H1 (cell line): ENCODE measurements around the gene VSTM4. TPM values are rescaled to one million over a fixed set of nuclear protein-coding genes. Genes with fewer than 3 reads are reported as not detected.

Source experiments
- CTCF ChIA-PET: fragments of 300-600 bp; sonication (Branson Sonifier 250); formaldehyde crosslinking; loops from one replicate; lab custom pipeline; 2021; ENCODE audit not compliant: partially characterized antibody; lab: Charles Lee
- POLR2A ChIA-PET: fragments of 300-600 bp; sonication (Branson Sonifier 250); formaldehyde crosslinking; loops from one replicate; lab custom pipeline; 2021; ENCODE audit warnings: inconsistent platforms; ENCODE audit not compliant: partially characterized antibody; lab: Charles Lee
- DNase-seq, 2 experiments: peaks; one replicate each; pipeline versions ENCODE4 v3.0.0 to v3.0.0-alpha.2; 2010 to 2022; ENCODE audit warnings: low spot score in 2 of 2, low read depth in 1 of 2, mixed read lengths in 1 of 2
- FAIRE-seq: peaks from 2 replicates; lab custom pipeline; 2011; peaks lifted over from hg19 to GRCh38; lab: Jason Lieb, UNC
- H2AFZ ChIP-seq: 2 replicates; pipeline ENCODE4 v1.8.1; 2012; ENCODE audit warnings: low read length, inconsistent platforms
- H2AK5ac ChIP-seq: 2 replicates; pipeline ENCODE4 v1.6.1; 2013; ENCODE audit warnings: low read depth, low read length
- H2BK120ac ChIP-seq: replicated peaks from 2 replicates; pipeline ENCODE3; 2013; ENCODE audit warnings: low read depth, low read length, inconsistent platforms
- H2BK12ac ChIP-seq: 2 replicates; pipeline ENCODE4 v1.6.1; 2013; ENCODE audit warnings: low read depth, low read length
- H2BK15ac ChIP-seq: 2 replicates; pipeline ENCODE4 v1.6.1; 2013; ENCODE audit warnings: low read length
- H2BK20ac ChIP-seq: 2 replicates; pipeline ENCODE4 v1.6.1; 2013; ENCODE audit warnings: low read length
- H2BK5ac ChIP-seq: 2 replicates; pipeline ENCODE4 v1.6.1; 2013; ENCODE audit warnings: low read depth, low read length
- H3K14ac ChIP-seq: 2 replicates; pipeline ENCODE4 v1.6.1; 2013; ENCODE audit warnings: inconsistent platforms; ENCODE audit not compliant: insufficient read length
- H3K18ac ChIP-seq: 2 replicates; pipeline ENCODE4 v1.6.1; 2013; ENCODE audit warnings: low read length; ENCODE audit errors: extremely low read depth
- H3K23ac ChIP-seq: 2 replicates; pipeline ENCODE4 v1.6.1; 2013; ENCODE audit warnings: inconsistent platforms; ENCODE audit not compliant: insufficient read length
- H3K23me2 ChIP-seq: 2 replicates; pipeline ENCODE4 v1.6.1; 2013; ENCODE audit warnings: low read depth, low read length
- H3K27ac ChIP-seq: 2 replicates; pipeline ENCODE4 v1.6.1; 2011; ENCODE audit warnings: low read depth, low read length, inconsistent platforms
- H3K27me3 ChIP-seq, 4 experiments: replicated peaks in 1 of 4; 1 replicate in 1 of 4; 2 replicates in 3 of 4; pipeline versions ENCODE4 v1.6.1 to v1.8.1; 2011 to 2013; ENCODE audit warnings: low read length in 3 of 4, mild to moderate bottlenecking in 3 of 4, inconsistent platforms in 2 of 4, mixed read lengths in 2 of 4, moderate library complexity in 1 of 4; ENCODE audit not compliant: control insufficient read depth in 3 of 4, insufficient read depth in 3 of 4; ENCODE audit errors: extremely low read depth in 1 of 4
- H3K36me3 ChIP-seq, 4 experiments: 2 replicates each; pipeline versions ENCODE4 v1.6.1 to v1.8.1; 2011 to 2013; ENCODE audit warnings: mild to moderate bottlenecking in 4 of 4, low read length in 3 of 4, moderate library complexity in 2 of 4, control low read depth in 1 of 4, inconsistent platforms in 1 of 4; ENCODE audit not compliant: insufficient read depth in 4 of 4, control insufficient read depth in 2 of 4
- H3K4ac ChIP-seq: replicated peaks from 2 replicates; pipeline ENCODE3; 2013; ENCODE audit warnings: low read length, low read depth, mixed read lengths, inconsistent platforms; ENCODE audit not compliant: insufficient read length
- H3K4me1 ChIP-seq, 4 experiments: replicated peaks in 1 of 4; 1 replicate in 1 of 4; 2 replicates in 3 of 4; pipeline versions ENCODE4 v1.6.1 to v1.8.1; 2011 to 2013; ENCODE audit warnings: low read length in 3 of 4, inconsistent platforms in 2 of 4, mixed read lengths in 1 of 4; ENCODE audit not compliant: insufficient read depth in 4 of 4, control insufficient read depth in 3 of 4
- H3K4me2 ChIP-seq, 2 experiments: 2 replicates each; pipeline versions ENCODE4 v1.6.1 to v1.8.1; 2011 to 2013; ENCODE audit warnings: low read depth in 2 of 2, low read length in 2 of 2, control low read depth in 1 of 2, inconsistent platforms in 1 of 2, mild to moderate bottlenecking in 1 of 2; ENCODE audit not compliant: insufficient read depth in 1 of 2
- H3K4me3 ChIP-seq, 4 experiments: fragments of 200-600, 300-600 bp in 1 of 4; sonication (generic), shearing (Covaris generic), sonication (Bioruptor Twin) in 1 of 4; 2 replicates each; pipeline versions ENCODE4 v1.5.1 to v1.8.1; 2011 to 2016; ENCODE audit warnings: low read length in 4 of 4, low read depth in 3 of 4, control low read depth in 2 of 4, inconsistent platforms in 2 of 4, mild to moderate bottlenecking in 2 of 4, mixed read lengths in 1 of 4, moderate library complexity in 1 of 4; ENCODE audit not compliant: insufficient read depth in 2 of 4; ENCODE audit errors: extremely low read depth in 1 of 4
- H3K56ac ChIP-seq: replicated peaks from 2 replicates; pipeline ENCODE3; 2013; ENCODE audit warnings: low read depth, mild to moderate bottlenecking, mixed read lengths, low read length, inconsistent platforms; ENCODE audit not compliant: insufficient read length
- H3K79me1 ChIP-seq: 2 replicates; pipeline ENCODE4 v1.6.1; 2013; ENCODE audit warnings: low read depth, low read length, control low read depth
- H3K79me2 ChIP-seq, 2 experiments: 2 replicates each; pipeline versions ENCODE4 v1.6.1 to v1.8.1; 2012 to 2013; ENCODE audit warnings: low read length in 2 of 2, mild to moderate bottlenecking in 2 of 2, inconsistent platforms in 1 of 2; ENCODE audit not compliant: insufficient read depth in 2 of 2, control insufficient read depth in 1 of 2
- H3K9ac ChIP-seq, 4 experiments: replicated peaks in 1 of 4; 1 replicate in 1 of 4; 2 replicates in 3 of 4; pipeline versions ENCODE4 v1.6.1 to v1.8.1; 2011 to 2013; ENCODE audit warnings: low read depth in 3 of 4, low read length in 3 of 4, control low read depth in 2 of 4, mild to moderate bottlenecking in 2 of 4, moderate library complexity in 2 of 4, inconsistent platforms in 1 of 4; ENCODE audit errors: extremely low read depth in 1 of 4
- H3K9me3 ChIP-seq, 2 experiments: 2 replicates each; pipeline versions ENCODE4 v1.6.1 to v1.8.1; 2012 to 2013; ENCODE audit warnings: mild to moderate bottlenecking in 2 of 2, moderate library complexity in 2 of 2, control low read depth in 1 of 2, inconsistent platforms in 1 of 2, low read depth in 1 of 2, low read length in 1 of 2, mixed read lengths in 1 of 2; ENCODE audit not compliant: insufficient read depth in 2 of 2
- H4K20me1 ChIP-seq, 2 experiments: replicated peaks in 1 of 2; 2 replicates each; pipeline versions ENCODE3 to v1.8.1; 2011 to 2013; ENCODE audit warnings: inconsistent platforms in 2 of 2, low read length in 2 of 2, mild to moderate bottlenecking in 1 of 2; ENCODE audit not compliant: insufficient read depth in 2 of 2, control insufficient read depth in 1 of 2
- H4K5ac ChIP-seq: 2 replicates; pipeline ENCODE4 v1.6.1; 2013; ENCODE audit warnings: low read length, low read depth, mixed read lengths, inconsistent platforms; ENCODE audit not compliant: insufficient read length
- H4K8ac ChIP-seq: 2 replicates; pipeline ENCODE4 v1.8.0; 2013; ENCODE audit warnings: mild to moderate bottlenecking, moderate library complexity, low read length, inconsistent platforms; ENCODE audit not compliant: insufficient read depth; ENCODE audit errors: extremely low read depth
- H4K91ac ChIP-seq: replicated peaks from 2 replicates; pipeline ENCODE3; 2013; ENCODE audit warnings: low read length, mixed read lengths, inconsistent platforms; ENCODE audit not compliant: insufficient read length
- ASH2L ChIP-seq: fragments of 200-600, 300-600 bp; sonication (generic); IDR thresholded peaks from one replicate; pipeline ENCODE4 v1.7.1; 2017; ENCODE audit warnings: low read length
- BCL11A ChIP-seq, 2 experiments: IDR thresholded peaks; one replicate each; pipeline ENCODE4 v1.6.1; 2011; ENCODE audit warnings: low read depth in 2 of 2, low read length in 2 of 2, mild to moderate bottlenecking in 2 of 2
- CBX5 ChIP-seq: fragments of 300-800, 300-1000 bp; sonication (generic); IDR thresholded peaks from 2 replicates; pipeline ENCODE4 v1.7.1; 2016; ENCODE audit warnings: antibody characterized with exemption, low read length, low read depth
- EZH2 ChIP-seq: fragments of 200-600 bp; sonication (generic); IDR thresholded peaks from 2 replicates; pipeline ENCODE4 v1.7.1; 2012; ENCODE audit warnings: low read depth, mild to moderate bottlenecking, moderate library complexity, low read length, inconsistent platforms; ENCODE audit not compliant: severe bottlenecking
- GABPA ChIP-seq: IDR thresholded peaks from 2 replicates; pipeline ENCODE4 v1.6.1; 2011; ENCODE audit warnings: mild to moderate bottlenecking, low read length, moderate library complexity, borderline replicate concordance; ENCODE audit not compliant: insufficient read depth
- HDAC6 ChIP-seq: IDR thresholded peaks from one replicate; pipeline ENCODE4 v1.7.1; 2012; ENCODE audit warnings: low read depth, mild to moderate bottlenecking, inconsistent platforms, low read length, moderate library complexity
- NANOG ChIP-seq: IDR thresholded peaks from 2 replicates; pipeline ENCODE4 v1.6.1; 2011; ENCODE audit warnings: low read length, low read depth, mild to moderate bottlenecking, inconsistent platforms; ENCODE audit not compliant: insufficient read depth, poor library complexity, severe bottlenecking
- POLR2AphosphoS5 ChIP-seq: IDR thresholded peaks from 2 replicates; pipeline ENCODE4 v1.6.1; 2011; ENCODE audit warnings: low read depth, low read length
- RXRA ChIP-seq: IDR thresholded peaks from 2 replicates; pipeline ENCODE4 v1.6.1; 2011; ENCODE audit warnings: low read depth, mild to moderate bottlenecking, low read length, moderate library complexity; ENCODE audit not compliant: insufficient read depth
- SAP30 ChIP-seq: fragments of 300-600 bp; sonication (generic); IDR thresholded peaks from 2 replicates; pipeline ENCODE4 v1.7.1; 2012; ENCODE audit warnings: low read length, moderate library complexity, mild to moderate bottlenecking, inconsistent platforms; ENCODE audit not compliant: insufficient read depth, insufficient replicate concordance
- SP2 ChIP-seq: IDR thresholded peaks from 2 replicates; pipeline ENCODE4 v1.6.1; 2012; ENCODE audit warnings: mild to moderate bottlenecking, low read length, inconsistent platforms
- TBP ChIP-seq: IDR thresholded peaks from 2 replicates; pipeline ENCODE4 v1.6.1; 2011; ENCODE audit warnings: low read depth, low read length, improper control_type of control experiment
- TCF12 ChIP-seq: IDR thresholded peaks from 2 replicates; pipeline ENCODE4 v1.6.1; 2011; ENCODE audit warnings: low read depth, mild to moderate bottlenecking, low read length
- ZNF274 ChIP-seq: IDR thresholded peaks from 2 replicates; pipeline ENCODE4 v1.7.0; 2012; ENCODE audit warnings: low read length, borderline replicate concordance; ENCODE audit errors: extremely low read depth
- WGBS, 2 experiments: shearing (Covaris generic) in 1 of 2; methylation state at CpG; one replicate each; pipeline versions ENCODE4 v1.1.6 to v1.1.7; 2013 to 2015; ENCODE audit warnings: low lambda C conversion rate in 2 of 2, mixed read lengths in 2 of 2, inconsistent platforms in 1 of 2, low coverage in 1 of 2, missing lambda C conversion rate in 1 of 2; ENCODE audit not compliant: insufficient replicate concordance in 2 of 2, insufficient coverage in 1 of 2, insufficient read length in 1 of 2; ENCODE audit errors: extremely low coverage in 1 of 2, missing lambda C conversion rate in 1 of 2; 5-methylcytosine and 5-hydroxymethylcytosine counted together
- polyA plus RNA-seq, 7 experiments: library from polyadenylated mRNA; depleted of rRNA in 3 of 7; stranded (reverse) in 5 of 7; unstranded in 2 of 7; fragments of >200 nt in 5 of 7; fragments of 200-250 nt in 2 of 7; gene quantifications; 1 replicate in 5 of 7; 2 replicates in 1 of 7; 4 replicates in 1 of 7; pipeline versions ENCODE4 v1.2.1 to v1.2.3, GENCODE V29; 2011 to 2013; ENCODE audit warnings: missing spikeins in 2 of 7, mixed read lengths in 2 of 7
- total RNA-seq: library from RNA; stranded (reverse); fragmentation: NEBNext Ultra II Directional; extraction: Animal tissue kit (Norgen Biotek cat#: 25700); gene quantifications from 2 replicates; pipeline ENCODE4 v1.2.1, GENCODE V29; 2021

The VSTM4 gene
- total and polyA plus RNA-seq, 2 of the 8 experiments (the other 6 are each of a cell fraction or from before 2014, with no cell fraction given) = 0.48 to 0.73 TPM

GRCh38 chr10:49057231-49057880 lies 58.0 kb downstream of the VSTM4 start:
- Histone ChIP-seq H2AK5ac (no peak overlapping the region), H3K9ac (no peak overlapping the region), H2BK120ac (no peak overlapping the region), H3K18ac (no peak overlapping the region), H3K27ac (no peak overlapping the region), H2BK12ac (no peak overlapping the region), H2AFZ (no peak overlapping the region), H4K5ac (no peak overlapping the region), H2BK5ac (no peak overlapping the region), H4K91ac (no peak overlapping the region), H3K36me3 (no peaks in the 10 kb centered on the region), H3K23me2 (no peaks in the 10 kb centered on the region)
- no peak for FAIRE-seq
- TF ChIP-seq RXRA (no peak), SAP30 (no peak), HDAC6 (no peak), ASH2L (no peak), NANOG (no peak), POLR2AphosphoS5 (no peak), EZH2 (no peak), GABPA (no peak), SP2 (no peak), TBP (no peak), CBX5 (no peak), TCF12 (no peak), ZNF274 (no peak), BCL11A (IDR thresholded peaks at IDR 0.05; ENCODE audit: low read depth in 2 of 2, low read length in 2 of 2) (no peak)
- TF ChIP-seq, all 59 proteins: peak for 0
- CTCF ChIA-PET = no interaction called here
- no peak overlapping the region for H2BK20ac ChIP-seq
- no peaks in the 10 kb centered on the region for H3K79me1 ChIP-seq
- no peak overlapping the region for H3K23ac ChIP-seq
- no peak overlapping the region for H3K4me2 ChIP-seq
- H4K8ac ChIP-seq = no peak overlapping the region
- H3K14ac ChIP-seq = no peak overlapping the region
- no peaks in the 10 kb centered on the region for H3K4me1 ChIP-seq
- WGBS, 2 experiments = 98% methylated on average over 6 of the region's 7 CpGs; no CpG with 5 or more reads in 1 of the 2 experiments
- H3K27me3 ChIP-seq = no peaks in the 10 kb centered on the region
- H4K20me1 ChIP-seq = no peaks in the 10 kb centered on the region
- no peak overlapping the region for H3K4me3 ChIP-seq
- POLR2A ChIA-PET = no interaction called here
- no peak overlapping the region for H2BK15ac ChIP-seq
- H3K4ac ChIP-seq = no peak overlapping the region
- H3K9me3 ChIP-seq = peaks cover 5 to 8% of the 10 kb centered on the region in 2 experiments; a peak in 3 of 4 replicates
- H3K79me2 ChIP-seq = no peaks in the 10 kb centered on the region
- H3K56ac ChIP-seq = no peak overlapping the region
- no peak for DNase-seq
